Neural crest cell (in vitro differentiated cells): ENCODE measurements around the gene ATG7. TPM values are rescaled to one million over a fixed set of nuclear protein-coding genes. Genes with fewer than 3 reads are reported as not detected.
A peak's percentile ranks its signal among the peaks of the same experiment; 100 is the strongest.

ENCODE experiments used
- DNase-seq: peaks from one replicate; pipeline ENCODE4 v3.0.0; 2021; ENCODE audit warnings: low read depth, mixed read lengths, low spot score
- H3K27ac Mint-ChIP-seq: one replicate; pipeline ENCODE4 v1.8.0; 2021; ENCODE audit warnings: mild to moderate bottlenecking, mixed read lengths; ENCODE audit not compliant: unreplicated experiment
- H3K27me3 Mint-ChIP-seq: 2 replicates; pipeline ENCODE4 v1.8.0; 2021; ENCODE audit warnings: low read depth, mild to moderate bottlenecking, mixed read lengths
- H3K36me3 Mint-ChIP-seq: 2 replicates; pipeline ENCODE4 v1.8.0; 2021; ENCODE audit warnings: low read depth, mild to moderate bottlenecking, mixed read lengths
- H3K4me1 Mint-ChIP-seq: 2 replicates; pipeline ENCODE4 v1.8.0; 2021; ENCODE audit warnings: mixed read lengths
- H3K4me3 Mint-ChIP-seq: one replicate; pipeline ENCODE4 v1.8.0; 2021; ENCODE audit warnings: mild to moderate bottlenecking, mixed read lengths
- H3K9me3 Mint-ChIP-seq: 2 replicates; pipeline ENCODE4 v1.8.0; 2021; ENCODE audit warnings: mixed read lengths
- CTCF ChIP-seq: fragments of 200-600 bp; sonication (generic); conservative IDR thresholded peaks from 2 replicates; pipeline ENCODE4 v1.5.0; 2021; ENCODE audit warnings: antibody characterized with exemption, mild to moderate bottlenecking
- total RNA-seq: library from RNA; stranded (reverse); gene quantifications from 2 replicates; pipeline ENCODE4 v1.2.1, GENCODE V29; 2021

ATG7 gene
- total RNA-seq, 1 donor from 2014 or later, result 29.6 TPM

DNA sequence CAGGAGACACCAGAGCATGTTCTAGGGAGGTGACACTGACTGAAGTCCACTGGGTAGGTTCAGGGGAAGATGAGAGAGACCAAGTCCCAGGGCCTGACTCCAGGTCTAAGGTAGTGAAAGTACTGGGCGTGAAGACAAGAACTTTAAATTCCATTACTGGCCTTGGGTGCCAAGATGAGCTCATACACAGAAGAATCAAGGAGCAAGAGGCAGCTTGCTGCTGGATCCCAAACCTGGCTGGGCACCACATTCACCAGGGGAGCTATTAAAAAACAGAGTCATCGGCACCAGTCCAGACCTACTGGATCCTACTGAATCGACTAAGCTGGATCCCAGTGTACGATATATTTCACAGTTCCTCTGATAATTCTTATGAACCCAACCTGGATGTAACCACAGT lies 42.1 kb upstream of the ATG7 start:
- Mint-ChIP-seq H3K9me3 (no peaks in the 10 kb centered on the region), H3K4me1 (no peaks in the 10 kb centered on the region), H3K4me3 (no peak overlapping the region), H3K36me3 (no peaks in the 10 kb centered on the region), H3K27ac (no peak overlapping the region), H3K27me3 (peaks cover 44% of the 10 kb centered on the region)
- DNase-seq, result no peak
- TF ChIP-seq CTCF, result no peak

DNA sequence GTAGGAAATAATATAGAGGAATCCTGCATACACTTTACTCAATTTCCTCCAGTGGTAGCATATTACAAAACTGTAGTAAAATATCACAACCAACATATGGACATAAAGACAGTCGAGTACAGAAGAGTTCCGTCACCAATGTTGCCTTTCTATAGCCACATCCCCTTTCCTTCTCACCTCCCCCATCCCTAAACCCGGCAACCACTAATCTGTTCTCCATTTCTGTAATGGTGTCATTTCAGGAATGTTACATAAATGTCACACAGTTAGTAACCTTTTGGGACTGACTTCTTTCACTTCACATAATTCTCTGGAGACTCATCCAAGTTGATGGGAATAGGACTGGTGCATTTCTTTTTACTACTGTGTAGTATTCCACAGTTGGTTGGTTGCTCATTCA lies 41.4 kb upstream of the ATG7 start:
- Mint-ChIP-seq H3K9me3 (no peaks in the 10 kb centered on the region), H3K27me3 (peaks cover 48% of the 10 kb centered on the region), H3K27ac (no peak overlapping the region), H3K36me3 (no peaks in the 10 kb centered on the region), H3K4me1 (no peaks in the 10 kb centered on the region), H3K4me3 (no peak overlapping the region)
- no peak for TF ChIP-seq CTCF
- DNase-seq, result no peak

GRCh38 chr3:11235385-11235784 lies 36.8 kb upstream of the ATG7 start:
- H3K9me3 Mint-ChIP-seq, result peaks cover 2% of the 10 kb centered on the region
- no peak overlapping the region for H3K27ac Mint-ChIP-seq
- no peak for TF ChIP-seq CTCF
- H3K36me3 Mint-ChIP-seq, result no peaks in the 10 kb centered on the region
- H3K4me1 Mint-ChIP-seq, result no peaks in the 10 kb centered on the region
- DNase-seq, result no peak
- H3K27me3 Mint-ChIP-seq, result peaks cover 80% of the 10 kb centered on the region
- no peak overlapping the region for H3K4me3 Mint-ChIP-seq

DNA sequence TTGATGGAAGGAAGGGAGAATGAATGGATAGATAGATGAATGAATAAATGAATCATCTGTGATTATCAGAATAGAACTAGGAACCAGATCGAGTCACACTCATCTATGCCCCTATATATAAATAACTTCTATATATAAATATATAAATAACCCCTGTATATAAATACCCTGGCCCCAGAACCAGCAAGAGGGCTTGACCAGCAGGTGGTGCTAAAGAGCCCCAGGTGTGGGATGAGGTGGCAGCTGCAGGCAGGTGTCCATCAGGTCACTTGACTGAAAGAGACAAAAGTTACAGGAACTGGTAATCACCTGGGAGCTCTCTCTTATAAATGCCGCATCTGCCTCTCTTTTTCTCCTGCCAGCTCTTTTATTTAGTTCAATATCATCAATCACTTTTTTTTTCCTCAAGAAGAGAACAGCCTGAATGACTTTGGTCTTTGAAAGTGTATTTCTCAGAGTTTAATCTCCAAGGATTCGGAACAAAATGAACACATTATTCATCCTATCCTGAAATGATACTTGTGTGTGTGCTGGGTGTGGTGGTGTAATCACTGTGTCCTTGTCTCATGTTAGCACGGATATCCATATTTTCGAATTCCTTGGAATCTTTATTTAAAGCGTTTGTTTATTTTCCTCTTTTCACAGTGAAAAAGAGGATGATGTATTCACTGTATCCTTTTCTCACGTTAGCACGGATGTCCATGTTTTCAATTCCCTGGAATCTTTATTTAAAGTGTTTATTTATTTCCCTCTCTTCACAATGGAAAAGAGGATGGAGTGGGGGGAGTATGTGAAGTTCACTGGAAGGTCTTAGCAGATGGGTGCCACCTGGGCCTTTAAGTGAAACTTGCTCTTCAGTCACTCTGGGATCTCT lies 35.4 kb upstream of the ATG7 start:
- H3K27ac Mint-ChIP-seq, result no peak overlapping the region
- no peaks in the 10 kb centered on the region for H3K36me3 Mint-ChIP-seq
- no peaks in the 10 kb centered on the region for H3K4me1 Mint-ChIP-seq
- peak; percentile 83 for TF ChIP-seq CTCF
- peak; percentile 52 for DNase-seq
- peaks cover 71% of the 10 kb centered on the region for H3K27me3 Mint-ChIP-seq
- H3K9me3 Mint-ChIP-seq, result peaks cover 2% of the 10 kb centered on the region
- no peak overlapping the region for H3K4me3 Mint-ChIP-seq

GRCh38 chr3:11238060-11238459 lies 34.1 kb upstream of the ATG7 start:
- no peak overlapping the region for H3K27ac Mint-ChIP-seq

More at GRCh38 chr3:11238060-11238459, 34.1 kb upstream of the ATG7 start:
- TF ChIP-seq CTCF, result no peak
- H3K9me3 Mint-ChIP-seq, result peaks cover 2% of the 10 kb centered on the region
- H3K4me3 Mint-ChIP-seq, result no peak overlapping the region
- no peak for DNase-seq
- H3K4me1 Mint-ChIP-seq, result no peaks in the 10 kb centered on the region
- H3K36me3 Mint-ChIP-seq, result no peaks in the 10 kb centered on the region
- H3K27me3 Mint-ChIP-seq, result peaks cover 61% of the 10 kb centered on the region
